Activated naive CD8-positive, alpha-beta T cell (primary cell): ENCODE measurements around the gene GPR148.

Experiments used
- H3K27ac Mint-ChIP-seq: one replicate; pipeline ENCODE4 v1.8.0; 2021; ENCODE audit warnings: mixed read lengths
- H3K27me3 Mint-ChIP-seq: one replicate; pipeline ENCODE4 v1.8.0; 2021; ENCODE audit warnings: mixed read lengths
- H3K36me3 Mint-ChIP-seq: one replicate; pipeline ENCODE4 v1.8.0; 2021; ENCODE audit warnings: mixed read lengths
- H3K4me1 Mint-ChIP-seq: one replicate; pipeline ENCODE4 v1.8.0; 2021; ENCODE audit warnings: low read depth, mixed read lengths
- H3K4me3 Mint-ChIP-seq: one replicate; pipeline ENCODE4 v1.8.0; 2021; ENCODE audit warnings: mild to moderate bottlenecking, mixed read lengths
- H3K9me3 Mint-ChIP-seq: one replicate; pipeline ENCODE4 v1.8.0; 2021; ENCODE audit warnings: low read depth, mixed read lengths

GPR148 gene

DNA sequence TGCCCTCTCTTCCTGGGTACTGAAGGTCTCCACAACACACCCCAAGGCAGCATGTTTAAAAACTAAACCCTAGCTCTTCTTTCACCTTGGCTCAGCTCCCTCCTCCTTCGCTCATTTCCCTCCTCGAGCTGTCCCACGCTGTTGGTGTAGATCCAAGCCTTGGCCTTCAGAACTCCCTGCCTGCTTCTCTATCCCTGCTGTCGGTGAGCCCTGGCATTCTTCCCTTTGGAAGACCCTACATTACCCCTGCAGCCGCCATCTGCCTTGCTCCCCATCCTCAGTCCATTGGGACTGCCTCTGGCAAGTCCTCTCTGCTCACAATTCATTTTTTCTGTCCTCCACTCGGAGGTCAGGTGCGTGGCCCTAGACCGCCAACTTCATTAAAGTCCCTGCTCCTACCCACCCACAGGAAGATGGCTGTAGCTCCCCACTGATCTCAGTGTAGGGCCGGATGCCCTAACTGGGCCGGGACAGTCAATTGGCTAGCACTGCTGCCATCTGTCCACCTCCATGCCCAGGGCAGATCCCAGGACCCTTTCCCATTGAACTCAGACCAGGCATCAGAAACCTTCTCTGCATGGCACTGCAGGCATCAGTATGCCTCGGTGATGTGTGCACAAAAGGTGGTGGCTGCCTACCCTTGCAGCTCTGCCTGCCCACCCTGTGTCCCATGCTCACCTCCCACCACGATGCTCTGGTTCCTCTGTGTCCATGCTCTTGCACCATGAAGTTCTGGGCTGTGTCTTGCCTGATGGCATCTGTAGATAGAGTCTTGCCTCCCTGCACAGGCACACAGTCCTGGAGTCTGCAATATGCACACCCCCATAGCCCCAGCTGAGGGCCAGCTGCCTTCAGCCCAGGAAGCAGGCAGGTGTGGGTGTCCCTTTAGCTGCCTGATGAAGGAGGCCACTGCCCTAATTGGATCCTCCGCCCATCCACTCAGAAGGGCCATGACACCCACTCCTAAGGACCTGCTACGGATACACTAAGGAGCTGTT, 32.2 kb downstream of the GPR148 start:
- H3K27ac Mint-ChIP-seq: no peak overlapping the region
- H3K4me1 Mint-ChIP-seq: peaks cover 2% of the 10 kb centered on the region
- no peaks in the 10 kb centered on the region for H3K9me3 Mint-ChIP-seq
- H3K4me3 Mint-ChIP-seq: no peak overlapping the region
- peaks cover 2% of the 10 kb centered on the region for H3K36me3 Mint-ChIP-seq
- peaks cover 24% of the 10 kb centered on the region for H3K27me3 Mint-ChIP-seq

DNA sequence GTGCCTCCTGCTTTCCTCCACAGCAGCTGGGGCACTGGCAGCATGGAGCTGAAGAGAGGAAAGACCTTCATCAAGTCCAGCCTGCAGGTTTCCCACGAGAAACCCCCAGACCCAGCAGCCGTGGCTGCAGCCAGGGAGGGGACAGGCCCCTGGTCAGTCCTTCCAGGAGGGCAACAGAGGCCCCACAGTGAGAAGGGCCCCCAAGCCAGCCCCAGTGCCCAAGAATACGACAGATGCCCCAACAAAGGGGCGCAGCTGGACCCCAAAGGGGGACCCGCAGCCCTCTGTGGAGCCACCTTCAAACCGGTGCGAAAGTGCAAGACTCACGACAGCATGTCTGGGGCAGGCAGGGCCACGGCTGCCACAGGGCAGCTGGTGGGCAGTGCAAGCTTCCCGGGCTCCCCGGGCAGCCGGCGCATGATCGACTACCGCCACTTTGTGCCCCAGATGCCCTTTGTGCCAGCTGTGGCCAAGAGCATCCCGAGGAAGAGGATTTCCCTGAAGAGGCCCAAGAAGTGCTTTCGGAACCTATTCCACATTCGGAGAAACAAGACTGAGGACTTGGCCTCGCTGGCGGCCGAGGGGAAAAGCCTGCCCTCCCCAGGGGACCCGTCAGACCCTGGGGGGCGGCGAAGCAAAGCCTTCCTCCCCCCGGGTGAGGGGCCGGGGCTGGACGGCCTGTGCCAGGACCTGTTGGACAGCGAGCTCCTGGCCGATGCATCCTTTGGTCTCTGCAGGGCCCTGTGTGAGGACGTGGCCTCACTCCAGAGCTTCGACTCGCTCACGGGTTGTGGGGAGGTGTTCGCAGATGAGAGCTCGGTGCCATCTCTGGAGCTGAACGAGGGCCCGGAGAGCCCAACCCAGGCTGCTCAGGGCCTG, 33.4 kb downstream of the GPR148 start:
- Mint-ChIP-seq H3K4me1 (no peaks in the 10 kb centered on the region), H3K27me3 (peaks cover 24% of the 10 kb centered on the region), H3K36me3 (peaks cover 2% of the 10 kb centered on the region), H3K27ac (no peak overlapping the region), H3K9me3 (no peaks in the 10 kb centered on the region), H3K4me3 (no peak overlapping the region)

DNA sequence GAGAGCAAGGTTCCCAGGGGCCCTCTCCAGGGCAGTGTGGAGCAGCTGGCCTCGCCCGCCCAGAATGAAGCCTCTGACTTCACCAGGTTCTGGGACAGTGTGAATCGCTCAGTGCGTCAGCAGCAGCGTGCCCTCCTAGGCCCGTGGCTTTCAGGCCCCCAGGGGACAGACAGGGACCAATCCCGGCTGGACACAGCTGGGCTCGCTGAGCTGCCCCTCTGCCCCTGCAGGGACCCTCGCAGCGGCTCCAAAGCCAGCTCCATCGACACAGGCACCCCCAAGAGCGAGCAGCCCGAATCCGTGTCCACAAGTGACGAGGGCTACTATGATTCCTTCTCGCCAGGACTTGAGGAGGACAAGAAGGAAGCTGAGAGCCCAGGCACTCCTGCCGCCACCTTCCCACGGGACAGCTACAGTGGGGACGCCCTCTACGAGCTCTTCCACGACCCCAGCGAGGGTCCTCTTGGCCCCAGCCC, 34.1 kb downstream of the GPR148 start:
- no peak overlapping the region for H3K4me3 Mint-ChIP-seq
- no peaks in the 10 kb centered on the region for H3K36me3 Mint-ChIP-seq
- H3K27me3 Mint-ChIP-seq: peaks cover 20% of the 10 kb centered on the region
- no peak overlapping the region for H3K27ac Mint-ChIP-seq
- no peaks in the 10 kb centered on the region for H3K9me3 Mint-ChIP-seq
- no peaks in the 10 kb centered on the region for H3K4me1 Mint-ChIP-seq

DNA sequence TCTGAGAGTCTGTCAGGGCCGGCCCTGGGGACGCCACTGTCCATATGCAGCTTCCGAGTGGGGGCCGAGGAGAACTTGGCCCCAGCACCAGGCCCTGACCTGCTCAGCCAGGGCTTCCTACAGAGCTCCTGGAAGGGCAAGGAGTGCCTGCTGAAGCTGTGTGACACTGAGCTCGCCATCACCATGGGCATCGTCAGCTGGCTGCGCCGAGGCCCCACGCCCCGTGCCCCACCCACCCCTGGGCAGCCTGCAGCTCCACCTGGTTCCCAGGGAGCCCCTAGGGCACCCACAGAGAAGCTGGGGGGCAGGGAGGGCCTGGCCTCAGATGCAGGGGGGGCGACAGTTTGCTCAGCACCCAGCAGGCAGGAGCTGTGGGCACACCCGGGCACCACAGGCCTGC, 34.5 kb downstream of the GPR148 start:
- H3K4me1 Mint-ChIP-seq: no peaks in the 10 kb centered on the region
- H3K4me3 Mint-ChIP-seq: no peak overlapping the region
- H3K9me3 Mint-ChIP-seq: no peaks in the 10 kb centered on the region
- H3K27me3 Mint-ChIP-seq: peaks cover 18% of the 10 kb centered on the region
- no peaks in the 10 kb centered on the region for H3K36me3 Mint-ChIP-seq
- no peak overlapping the region for H3K27ac Mint-ChIP-seq

DNA sequence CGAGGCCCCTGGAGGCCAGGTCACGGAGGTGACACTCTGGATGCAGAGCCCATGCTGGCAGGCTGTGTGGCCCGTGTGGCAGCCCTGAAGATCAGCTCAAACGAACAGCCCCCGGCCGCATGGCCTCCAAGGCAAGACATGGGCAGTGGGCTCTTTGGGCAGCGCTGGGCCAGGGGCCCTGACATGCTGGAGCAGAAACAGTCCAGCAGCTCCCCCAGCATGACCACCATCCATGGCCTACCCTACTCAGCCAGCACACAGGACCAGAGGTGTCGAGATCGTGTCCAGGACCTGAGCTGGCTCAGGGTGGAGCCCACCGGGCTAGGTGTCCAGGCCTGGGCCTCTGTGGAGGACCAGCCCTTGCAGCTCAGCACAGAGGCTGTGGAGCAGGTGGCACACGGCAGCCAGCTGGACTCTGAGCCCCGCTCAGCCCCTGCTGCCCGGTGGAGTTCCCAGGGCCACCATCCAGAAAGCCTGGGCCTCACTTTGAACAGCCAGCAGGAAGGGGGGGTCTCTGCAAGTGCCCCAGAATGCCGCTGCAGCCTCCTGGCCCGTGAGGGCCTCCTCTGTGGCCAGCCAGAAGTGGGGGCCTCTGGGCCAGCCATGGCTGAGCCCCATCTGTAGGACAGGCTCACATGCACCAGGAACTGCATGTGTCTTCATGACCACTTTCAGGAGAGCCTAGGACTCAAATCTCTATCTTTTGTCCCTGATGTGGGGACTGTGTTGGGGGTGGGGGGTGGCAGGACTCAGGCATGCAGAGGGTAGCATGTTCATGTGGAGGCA, 35.4 kb downstream of the GPR148 start:
- Mint-ChIP-seq H3K27ac (no peak overlapping the region), H3K36me3 (no peaks in the 10 kb centered on the region), H3K27me3 (peaks cover 11% of the 10 kb centered on the region), H3K4me1 (no peaks in the 10 kb centered on the region), H3K9me3 (no peaks in the 10 kb centered on the region), H3K4me3 (no peak overlapping the region)

DNA sequence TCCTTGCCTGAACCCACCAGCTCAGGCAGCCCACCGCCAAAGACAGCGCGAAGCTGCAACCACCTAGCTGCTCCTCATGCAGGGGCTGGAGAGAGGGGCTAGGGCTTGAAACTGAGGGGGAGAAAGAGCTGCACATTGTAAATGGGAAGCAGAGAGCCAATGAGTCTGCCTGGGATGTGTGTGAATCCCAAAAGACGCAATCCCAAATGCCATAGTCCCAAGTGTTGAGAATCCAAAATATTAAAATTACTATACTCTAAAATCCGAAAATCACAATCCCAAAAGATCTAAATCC, 35.9 kb downstream of the GPR148 start:
- no peak overlapping the region for H3K27ac Mint-ChIP-seq
- no peaks in the 10 kb centered on the region for H3K4me1 Mint-ChIP-seq
- H3K27me3 Mint-ChIP-seq: peaks cover 12% of the 10 kb centered on the region
- H3K4me3 Mint-ChIP-seq: no peak overlapping the region
- no peaks in the 10 kb centered on the region for H3K9me3 Mint-ChIP-seq
- H3K36me3 Mint-ChIP-seq: no peaks in the 10 kb centered on the region

DNA sequence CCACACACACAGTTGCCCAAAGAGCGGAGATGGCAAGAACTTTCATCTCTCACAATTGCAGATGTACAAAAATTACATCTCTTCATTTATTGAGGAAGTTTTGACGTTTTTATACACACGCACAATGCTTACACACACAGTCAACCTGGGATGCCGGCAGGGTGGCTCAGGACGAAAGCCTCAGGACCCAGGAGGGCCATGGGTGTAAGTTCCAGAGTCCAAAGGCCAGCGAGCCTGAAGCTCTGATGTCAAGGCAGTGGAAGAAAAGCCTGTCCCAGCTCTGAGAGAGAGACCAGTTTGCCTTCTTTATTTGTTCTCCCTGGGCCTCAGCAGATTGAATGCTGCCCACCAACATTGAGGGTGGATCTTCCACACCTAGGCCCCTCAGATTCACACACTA, 36.6 kb downstream of the GPR148 start:
- Mint-ChIP-seq H3K9me3 (no peaks in the 10 kb centered on the region), H3K4me3 (no peak overlapping the region), H3K27ac (no peak overlapping the region)

DNA sequence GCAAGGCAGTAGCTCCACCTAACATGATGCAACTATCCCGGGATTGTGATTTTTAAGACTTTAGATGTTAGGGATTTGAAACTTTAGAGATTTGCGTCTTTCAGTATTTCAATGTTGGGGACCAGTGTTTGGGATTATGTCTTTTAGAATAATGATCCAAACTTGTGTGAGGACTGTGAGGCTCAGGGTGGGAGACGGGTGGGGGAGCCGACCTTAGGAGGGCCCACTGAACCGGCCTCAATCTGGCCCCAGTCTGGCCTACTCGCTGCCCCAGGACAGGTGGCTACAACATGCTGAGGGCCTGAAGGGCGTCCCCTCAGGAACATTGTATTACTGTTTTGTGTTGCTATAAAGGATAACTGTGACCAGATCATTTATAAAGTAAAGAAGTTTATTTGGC, 37.2 kb downstream of the GPR148 start:
- no peaks in the 10 kb centered on the region for H3K4me1 Mint-ChIP-seq
- H3K27ac Mint-ChIP-seq: no peak overlapping the region
- no peaks in the 10 kb centered on the region for H3K36me3 Mint-ChIP-seq
- H3K4me3 Mint-ChIP-seq: no peak overlapping the region
- peaks cover 8% of the 10 kb centered on the region for H3K27me3 Mint-ChIP-seq
- H3K9me3 Mint-ChIP-seq: no peaks in the 10 kb centered on the region

More for the DNA sequence above, 36.6 kb downstream of the GPR148 start:
- no peaks in the 10 kb centered on the region for H3K4me1 Mint-ChIP-seq
- peaks cover 12% of the 10 kb centered on the region for H3K27me3 Mint-ChIP-seq
- no peaks in the 10 kb centered on the region for H3K36me3 Mint-ChIP-seq

DNA sequence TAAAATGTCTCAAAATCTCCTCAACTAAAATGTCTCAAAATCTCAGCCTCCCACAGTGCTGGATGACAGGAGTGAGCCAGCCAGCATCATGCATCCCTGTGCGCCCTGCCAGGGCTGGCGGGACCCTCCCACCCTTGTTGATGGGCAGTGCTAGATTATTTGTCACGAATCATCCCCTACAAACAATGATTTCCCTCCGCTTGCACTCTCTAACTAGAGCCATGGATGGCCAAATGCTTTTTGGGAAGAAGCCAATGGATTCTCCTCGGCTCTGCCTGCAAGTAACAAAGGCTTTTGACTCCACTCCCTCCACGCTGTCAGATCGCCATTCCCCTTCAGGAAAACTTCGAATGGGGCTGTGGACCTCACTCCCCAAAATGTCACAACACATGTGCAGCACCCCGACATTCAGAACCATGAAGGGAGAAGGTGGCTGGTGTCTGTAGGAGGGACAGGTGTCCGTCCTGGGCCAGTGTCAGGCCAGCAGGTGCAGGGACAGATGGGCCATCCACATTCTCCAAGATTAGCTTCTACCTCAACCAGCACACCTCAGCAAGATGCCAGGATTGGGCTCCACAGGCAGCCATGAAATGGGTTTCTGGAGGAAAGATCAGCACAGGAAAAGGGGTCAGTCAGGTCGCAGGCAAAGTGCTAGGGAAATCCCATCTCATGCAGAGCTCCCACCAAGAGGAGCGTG, 38.0 kb downstream of the GPR148 start:
- H3K27me3 Mint-ChIP-seq: peaks cover 7% of the 10 kb centered on the region
- no peak overlapping the region for H3K4me3 Mint-ChIP-seq

DNA sequence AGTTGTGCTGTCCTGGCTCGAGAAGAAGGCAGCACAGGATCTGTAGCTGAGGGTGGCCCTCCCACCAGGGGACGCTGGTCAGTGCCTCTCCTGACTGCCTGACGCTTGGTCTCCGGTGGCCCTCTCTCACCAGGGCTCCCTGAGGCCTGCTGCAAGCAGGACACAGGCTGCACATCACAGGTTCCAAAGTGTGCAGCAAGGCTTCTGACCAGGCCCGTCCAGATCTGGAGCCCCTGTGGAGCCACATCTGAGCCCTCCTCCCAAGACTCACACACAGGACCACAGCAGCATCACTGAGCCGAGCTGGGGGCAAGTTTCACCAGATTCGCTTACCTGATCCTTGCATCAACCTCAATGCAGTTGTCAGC, 38.5 kb downstream of the GPR148 start:
- no peak overlapping the region for H3K4me3 Mint-ChIP-seq
- H3K36me3 Mint-ChIP-seq: no peaks in the 10 kb centered on the region
- peaks cover 9% of the 10 kb centered on the region for H3K27me3 Mint-ChIP-seq
- H3K27ac Mint-ChIP-seq: no peak overlapping the region
- H3K9me3 Mint-ChIP-seq: no peaks in the 10 kb centered on the region
- no peaks in the 10 kb centered on the region for H3K4me1 Mint-ChIP-seq

More for the DNA sequence above, 38.0 kb downstream of the GPR148 start:
- no peaks in the 10 kb centered on the region for H3K9me3 Mint-ChIP-seq
- H3K27ac Mint-ChIP-seq: no peak overlapping the region
- H3K4me1 Mint-ChIP-seq: no peaks in the 10 kb centered on the region
- no peaks in the 10 kb centered on the region for H3K36me3 Mint-ChIP-seq

DNA sequence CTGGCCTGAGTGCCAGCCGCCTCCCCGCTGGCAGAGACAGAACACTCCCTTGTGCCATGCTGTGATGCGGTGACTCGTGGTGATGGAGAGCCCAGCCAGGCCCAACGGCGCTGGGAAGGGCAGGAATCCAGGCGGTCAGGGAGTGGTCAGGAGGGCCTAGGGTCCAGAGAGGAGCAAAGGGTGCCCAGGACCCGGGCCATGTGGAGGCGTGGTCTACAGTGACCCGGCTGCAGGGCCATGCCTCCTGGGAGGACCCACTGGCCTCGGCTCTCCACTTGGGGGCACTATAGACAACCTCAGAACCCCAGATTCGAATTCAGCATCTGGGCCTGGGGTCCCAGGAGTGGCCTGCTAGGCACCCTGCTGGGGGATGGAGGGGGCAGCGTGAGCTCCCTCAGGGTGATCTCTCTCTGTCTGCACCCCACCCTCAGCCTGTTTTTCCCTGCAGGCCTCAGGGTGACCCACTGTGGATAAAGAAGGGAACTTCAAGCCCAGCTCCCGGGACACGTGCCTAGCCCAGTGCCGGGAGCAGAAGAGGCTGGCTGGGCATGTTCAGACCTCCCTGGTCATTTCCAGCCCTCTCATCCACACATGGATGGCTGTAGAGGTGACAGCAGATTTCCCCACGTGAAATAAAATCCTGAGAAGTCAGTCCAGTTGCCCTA, 39.5 kb downstream of the GPR148 start:
- H3K9me3 Mint-ChIP-seq: peaks cover 8% of the 10 kb centered on the region
- H3K4me1 Mint-ChIP-seq: no peaks in the 10 kb centered on the region
- no peaks in the 10 kb centered on the region for H3K36me3 Mint-ChIP-seq
- no peak overlapping the region for H3K27ac Mint-ChIP-seq
- no peak overlapping the region for H3K4me3 Mint-ChIP-seq
- peaks cover 9% of the 10 kb centered on the region for H3K27me3 Mint-ChIP-seq

DNA sequence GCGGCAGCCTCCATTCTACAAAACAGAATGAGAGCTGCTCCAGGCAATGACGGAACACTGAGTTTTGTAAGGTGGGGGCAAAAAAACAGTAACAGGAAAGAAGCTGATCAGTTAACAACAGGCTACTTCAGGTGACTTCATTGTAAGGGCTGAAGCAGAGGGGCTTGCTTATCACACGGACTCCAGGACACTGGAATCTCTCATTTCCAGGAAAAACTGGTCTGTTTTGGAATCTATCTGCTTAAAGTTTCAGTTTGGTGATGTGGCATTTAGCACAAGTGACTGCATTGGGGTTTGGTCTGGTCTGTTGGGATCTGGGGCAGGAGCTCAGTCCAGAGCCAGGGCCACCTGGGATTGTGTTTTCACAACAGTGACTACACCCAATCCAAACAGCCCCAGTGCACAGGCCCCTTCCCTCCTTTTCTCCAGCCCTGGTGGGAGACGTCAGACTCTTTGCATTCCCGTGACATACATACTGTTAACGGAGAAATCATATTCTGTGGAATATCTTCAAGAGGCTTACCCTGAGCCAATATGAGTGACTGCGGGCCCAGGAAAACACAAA, 40.6 kb downstream of the GPR148 start:
- Mint-ChIP-seq H3K27me3 (peaks cover 9% of the 10 kb centered on the region), H3K4me3 (no peak overlapping the region), H3K9me3 (peaks cover 9% of the 10 kb centered on the region), H3K4me1 (no peaks in the 10 kb centered on the region), H3K36me3 (no peaks in the 10 kb centered on the region), H3K27ac (no peak overlapping the region)

DNA sequence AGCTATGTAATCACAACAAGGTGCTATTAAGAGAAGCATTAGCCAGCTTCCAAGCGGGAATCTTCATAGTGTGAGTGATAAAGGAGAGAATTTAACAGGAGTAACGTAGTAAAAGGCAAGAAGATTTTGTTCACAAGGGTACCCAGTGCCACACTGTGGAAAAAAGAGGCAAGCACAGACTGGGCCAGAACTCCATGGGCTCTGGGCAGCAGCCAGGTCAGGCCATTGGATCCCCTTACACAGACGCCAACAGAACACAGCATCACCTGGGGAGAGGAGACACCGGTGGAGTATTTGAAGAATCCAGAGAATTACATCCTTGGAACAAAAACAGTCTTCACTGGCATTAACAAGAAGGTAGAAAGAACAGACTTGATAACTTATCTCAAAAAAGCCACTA, 47.7 kb downstream of the GPR148 start:
- Mint-ChIP-seq H3K36me3 (no peaks in the 10 kb centered on the region), H3K4me3 (no peak overlapping the region), H3K9me3 (peaks cover 9% of the 10 kb centered on the region), H3K27ac (no peak overlapping the region), H3K27me3 (peaks cover 10% of the 10 kb centered on the region), H3K4me1 (no peaks in the 10 kb centered on the region)
